ENCODE data around the gene CNTNAP2. TPM values are rescaled to one million over a fixed set of nuclear protein-coding genes. Genes with fewer than 3 reads are reported as not detected.

The CNTNAP2 gene
- total RNA-seq, 1 donor from 2014 or later, result 2.2 TPM

GRCh38 chr7:147759327-147759943 is 1642.8 kb downstream of the CNTNAP2 start:
- H3K4me1 ChIP-seq, result no peaks in the 10 kb centered on the region
- DNase-seq (ENCODE audit: extremely low spot score in 2 of 2), result no peak
- no peak overlapping the region for H3K4me3 ChIP-seq
- intact Hi-C loops (cut with DNase I), result no loop called here
- no peaks in the 10 kb centered on the region for H3K9me3 ChIP-seq
- no peaks in the 10 kb centered on the region for H3K36me3 ChIP-seq
- no peak overlapping the region for H3K27ac ChIP-seq
- no peak for TF ChIP-seq POLR2AphosphoS5 (IDR thresholded peaks at IDR 0.05; ENCODE audit: insufficient read depth in 1 of 2, low read depth in 1 of 2)
- TF ChIP-seq, protein P1, sequence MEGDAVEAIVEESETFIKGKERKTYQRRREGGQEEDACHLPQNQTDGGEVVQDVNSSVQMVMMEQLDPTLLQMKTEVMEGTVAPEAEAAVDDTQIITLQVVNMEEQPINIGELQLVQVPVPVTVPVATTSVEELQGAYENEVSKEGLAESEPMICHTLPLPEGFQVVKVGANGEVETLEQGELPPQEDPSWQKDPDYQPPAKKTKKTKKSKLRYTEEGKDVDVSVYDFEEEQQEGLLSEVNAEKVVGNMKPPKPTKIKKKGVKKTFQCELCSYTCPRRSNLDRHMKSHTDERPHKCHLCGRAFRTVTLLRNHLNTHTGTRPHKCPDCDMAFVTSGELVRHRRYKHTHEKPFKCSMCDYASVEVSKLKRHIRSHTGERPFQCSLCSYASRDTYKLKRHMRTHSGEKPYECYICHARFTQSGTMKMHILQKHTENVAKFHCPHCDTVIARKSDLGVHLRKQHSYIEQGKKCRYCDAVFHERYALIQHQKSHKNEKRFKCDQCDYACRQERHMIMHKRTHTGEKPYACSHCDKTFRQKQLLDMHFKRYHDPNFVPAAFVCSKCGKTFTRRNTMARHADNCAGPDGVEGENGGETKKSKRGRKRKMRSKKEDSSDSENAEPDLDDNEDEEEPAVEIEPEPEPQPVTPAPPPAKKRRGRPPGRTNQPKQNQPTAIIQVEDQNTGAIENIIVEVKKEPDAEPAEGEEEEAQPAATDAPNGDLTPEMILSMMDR (IDR thresholded peaks at IDR 0.05), result no peak
- TF ChIP-seq POLR2A (IDR thresholded peaks at IDR 0.05), result no peak
- H3K27me3 ChIP-seq, result no peaks in the 10 kb centered on the region

DNA sequence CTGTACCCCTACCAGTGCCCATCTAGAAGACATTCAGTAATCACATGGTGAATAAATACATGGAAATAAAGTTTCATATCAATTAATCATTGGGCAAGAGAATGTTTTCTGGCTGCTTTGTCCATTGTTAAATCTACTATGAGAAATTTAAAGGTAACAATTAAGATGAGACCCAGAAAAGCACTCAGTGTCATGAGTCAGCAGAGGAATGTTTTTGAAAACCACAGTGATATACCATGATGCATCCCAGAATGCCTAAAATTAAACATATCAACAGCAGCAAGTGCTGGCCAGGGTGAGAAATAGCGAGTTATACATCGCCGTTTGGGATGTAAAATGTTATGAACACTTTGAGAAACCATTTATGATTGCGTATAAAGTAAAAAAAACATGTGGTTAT is 1648.7 kb downstream of the CNTNAP2 start:
- Histone ChIP-seq H3K27me3 (no peaks in the 10 kb centered on the region), H3K27ac (no peak overlapping the region), H3K4me3 (no peak overlapping the region), H3K4me1 (no peaks in the 10 kb centered on the region), H3K36me3 (no peaks in the 10 kb centered on the region), H3K9me3 (no peaks in the 10 kb centered on the region)
- DNase-seq (ENCODE audit: extremely low spot score in 2 of 2), result no peak
- intact Hi-C loops (cut with DNase I), result no loop called here
- no peak for TF ChIP-seq POLR2AphosphoS5 (IDR thresholded peaks at IDR 0.05; ENCODE audit: insufficient read depth in 1 of 2, low read depth in 1 of 2)
- TF ChIP-seq POLR2A (IDR thresholded peaks at IDR 0.05), result no peak
- TF ChIP-seq, protein P1 (IDR thresholded peaks at IDR 0.05), result no peak

DNA sequence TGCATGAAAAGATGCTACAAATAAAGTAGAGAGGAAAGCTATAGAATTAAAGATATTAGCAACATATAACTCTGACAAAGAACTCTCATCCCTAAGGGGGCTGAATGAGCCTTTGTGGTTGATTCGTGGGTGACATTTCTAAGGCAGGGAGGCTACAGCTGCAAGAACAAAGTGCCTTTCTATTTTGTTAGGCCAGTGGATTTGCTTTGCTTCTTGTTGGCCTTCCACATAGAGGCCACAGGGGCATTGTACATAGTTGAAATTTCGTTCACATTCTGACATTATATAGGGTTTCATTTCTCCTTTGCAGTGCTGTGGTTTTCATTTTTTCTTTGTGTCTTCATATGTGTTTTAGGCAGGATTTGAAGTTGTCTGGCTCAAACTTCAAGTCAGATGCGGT is 1654.7 kb downstream of the CNTNAP2 start:
- DNase-seq (ENCODE audit: extremely low spot score in 2 of 2), result no peak
- Histone ChIP-seq H3K4me1 (no peaks in the 10 kb centered on the region), H3K27me3 (no peaks in the 10 kb centered on the region), H3K27ac (no peak overlapping the region), H3K4me3 (no peak overlapping the region), H3K36me3 (no peaks in the 10 kb centered on the region), H3K9me3 (no peaks in the 10 kb centered on the region)
- TF ChIP-seq POLR2A (IDR thresholded peaks at IDR 0.05), result no peak
- TF ChIP-seq, protein P1 (IDR thresholded peaks at IDR 0.05), result no peak
- no peak for TF ChIP-seq POLR2AphosphoS5 (IDR thresholded peaks at IDR 0.05; ENCODE audit: insufficient read depth in 1 of 2, low read depth in 1 of 2)
- intact Hi-C loops (cut with DNase I), result no loop called here

DNA sequence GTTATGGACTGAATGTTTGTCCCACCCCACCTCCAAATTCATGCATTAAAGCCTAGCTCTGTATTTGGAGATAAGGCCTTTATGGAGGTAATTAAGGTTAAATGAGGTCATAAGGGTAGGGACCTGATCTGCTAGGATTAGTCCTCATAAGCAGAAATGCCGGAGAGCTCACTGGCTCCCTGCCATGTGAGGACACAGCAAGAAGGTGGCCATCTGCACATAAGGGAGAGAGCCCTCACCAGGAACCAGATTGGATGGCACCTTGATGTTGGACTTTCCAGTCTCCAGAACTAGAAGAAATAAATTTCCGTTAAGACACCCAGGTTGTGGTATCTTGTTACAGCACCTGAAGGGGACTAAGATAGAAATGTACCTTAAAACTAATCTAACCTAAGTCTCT is 1657.9 kb downstream of the CNTNAP2 start:
- TF ChIP-seq, protein P1 (IDR thresholded peaks at IDR 0.05), result no peak
- Histone ChIP-seq H3K27me3 (no peaks in the 10 kb centered on the region), H3K9me3 (no peaks in the 10 kb centered on the region), H3K27ac (no peak overlapping the region), H3K4me1 (no peaks in the 10 kb centered on the region), H3K4me3 (no peak overlapping the region), H3K36me3 (no peaks in the 10 kb centered on the region)
- DNase-seq (ENCODE audit: extremely low spot score in 2 of 2), result no peak
- intact Hi-C loops (cut with DNase I), result no loop called here

DNA sequence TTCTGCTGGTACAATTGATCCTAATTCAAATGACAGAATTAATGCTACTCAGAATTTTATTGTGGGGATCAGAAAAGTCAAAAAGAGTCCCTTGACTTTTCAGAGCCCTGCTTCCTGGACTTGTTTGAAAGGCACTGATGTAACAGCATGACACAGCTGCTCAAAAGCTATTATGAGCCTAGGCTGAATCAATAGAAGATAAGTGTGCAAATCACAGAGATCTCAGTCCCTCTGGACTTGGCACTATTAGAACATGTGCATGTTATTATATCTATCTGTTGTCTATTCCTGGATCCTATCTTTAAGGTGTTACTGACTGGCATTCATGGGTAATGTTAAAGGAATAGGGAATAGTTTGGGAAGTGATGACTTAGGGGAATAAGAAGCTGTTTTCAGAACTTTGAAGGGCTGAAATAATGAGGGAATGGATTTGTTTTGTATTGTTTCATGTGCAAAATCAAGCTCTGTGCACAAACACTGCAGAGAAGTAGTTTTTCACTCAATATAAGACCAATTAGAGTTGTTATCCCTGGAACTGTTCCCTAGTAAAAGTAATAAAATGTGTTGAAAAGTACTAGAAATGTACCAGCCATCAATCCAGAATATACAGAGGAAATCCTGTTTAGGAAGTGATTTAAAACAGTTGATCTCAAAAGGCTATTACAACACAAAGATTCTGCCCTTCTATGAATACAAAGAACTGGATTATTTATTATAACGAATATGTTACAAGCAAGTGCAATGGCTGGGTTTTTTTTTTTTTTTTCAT is 1659.1 kb downstream of the CNTNAP2 start:
- H3K9me3 ChIP-seq, result no peaks in the 10 kb centered on the region
- no peak for DNase-seq (ENCODE audit: extremely low spot score in 2 of 2)
- TF ChIP-seq, protein P1 (IDR thresholded peaks at IDR 0.05), result no peak
- no peak for TF ChIP-seq POLR2AphosphoS5 (IDR thresholded peaks at IDR 0.05; ENCODE audit: insufficient read depth in 1 of 2, low read depth in 1 of 2)
- no peak for TF ChIP-seq POLR2A (IDR thresholded peaks at IDR 0.05)
- H3K27me3 ChIP-seq, result no peaks in the 10 kb centered on the region
- H3K27ac ChIP-seq, result no peak overlapping the region
- H3K4me1 ChIP-seq, result no peaks in the 10 kb centered on the region
- no peaks in the 10 kb centered on the region for H3K36me3 ChIP-seq
- no peak overlapping the region for H3K4me3 ChIP-seq
- intact Hi-C loops (cut with DNase I), result no loop called here
